NAMALWA (cell line): ENCODE data around the gene PPFIA1.
"Not testable (repeated sequence)": the region's sequence is repeated elsewhere in the genome, so short reads cannot be mapped to it uniquely, and the experiment has no call there.

Experiments used
- DNase-seq: peaks from one replicate; pipeline ENCODE4 v3.0.0-alpha.2; 2015; ENCODE audit warnings: low spot score

The PPFIA1 gene

GRCh38 chr11:70397336-70397982 lies 127.0 kb downstream of the PPFIA1 start:
- DNase-seq, result no peak

DNA sequence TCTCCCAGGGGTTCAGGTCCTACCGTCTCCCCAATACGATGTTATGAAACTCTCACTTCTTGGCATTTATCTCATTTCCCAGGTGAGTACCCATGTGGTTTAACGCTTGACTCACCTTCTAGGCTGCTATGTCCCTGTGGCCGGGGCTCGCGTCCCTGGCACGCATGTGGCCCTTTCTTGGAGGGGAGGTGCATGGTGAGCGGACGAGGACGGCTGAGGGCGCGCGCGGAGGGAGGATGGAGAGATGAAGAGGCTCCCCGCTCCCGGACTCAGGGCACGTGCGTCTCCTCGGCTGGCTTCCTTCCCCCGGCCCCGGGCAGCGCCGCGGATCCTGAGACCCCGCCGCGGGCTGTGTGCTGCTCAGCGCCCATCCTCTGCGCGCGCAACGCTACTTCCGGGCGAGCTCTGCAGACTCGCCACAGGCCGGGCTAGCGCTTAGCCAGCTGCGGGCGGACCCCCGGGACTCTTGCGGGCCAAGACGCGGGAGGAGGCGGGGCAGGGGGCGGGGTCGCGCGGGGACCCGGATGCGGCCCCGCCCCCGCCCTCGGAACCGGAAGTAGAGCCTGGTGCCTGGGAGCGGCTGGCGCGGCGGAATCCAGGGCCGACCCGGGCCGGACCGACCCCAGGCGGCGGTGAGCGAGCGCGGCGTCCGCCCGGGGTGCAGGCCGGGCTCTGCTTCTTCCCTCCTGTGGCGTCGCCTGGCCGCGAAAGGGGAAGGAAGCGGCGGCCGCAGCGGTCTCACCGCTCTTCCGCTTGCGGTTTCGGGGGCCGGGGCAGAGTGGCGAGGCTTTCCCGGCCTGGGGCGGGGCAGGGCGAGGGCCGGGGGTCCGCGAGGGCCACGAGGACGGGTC lies 127.7 kb downstream of the PPFIA1 start, which contains the start of gene CTTN:
Gene CTTN (plus strand): TSS at position 547 of the 851 bp plus-strand sequence. CDS start 8,769 bp downstream, outside the sequence.
- peak; percentile 71 for DNase-seq

DNA sequence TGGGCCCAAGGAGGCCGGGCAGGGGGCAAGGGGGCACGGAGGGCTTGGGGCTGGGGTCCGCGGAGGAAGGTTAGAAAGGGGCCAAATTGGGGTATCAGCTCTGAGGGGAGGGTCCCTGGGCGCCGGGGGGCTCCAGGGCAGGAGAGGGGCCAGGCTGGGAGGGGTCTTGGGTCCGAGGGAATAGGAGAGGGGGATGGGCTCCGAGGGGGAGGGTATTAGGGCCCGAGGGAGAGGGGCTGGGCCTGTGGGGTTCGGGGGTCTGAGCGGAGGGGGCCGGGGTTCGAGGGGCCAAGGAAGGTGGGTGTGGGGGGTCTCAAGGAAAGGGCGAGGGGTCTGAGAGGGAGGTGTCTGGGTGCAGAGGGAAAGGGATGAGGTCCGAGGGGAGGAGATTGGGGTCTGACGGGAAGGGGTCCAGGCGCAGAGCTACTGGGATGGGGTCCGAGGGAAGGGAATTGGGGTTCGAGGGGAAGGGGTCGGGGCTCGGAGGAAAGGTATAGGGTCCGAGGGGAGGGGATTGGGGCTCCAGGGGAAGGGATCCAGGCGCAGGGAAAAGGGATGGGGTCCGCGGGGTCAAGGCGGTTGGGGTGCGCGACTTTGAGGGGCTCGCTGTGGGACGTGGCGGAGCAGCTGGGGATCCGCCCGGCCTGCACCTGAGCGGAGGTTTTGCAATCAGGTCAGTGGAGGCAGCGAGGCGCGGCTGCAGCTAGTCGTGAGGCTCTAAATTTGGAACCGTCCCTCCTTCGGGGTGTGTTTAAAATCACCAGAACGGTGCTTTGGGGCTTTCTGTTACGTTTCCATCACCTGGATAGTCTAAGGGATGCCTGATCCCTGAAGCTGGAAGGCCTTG lies 128.6 kb downstream of the PPFIA1 start:
- DNase-seq, result peak; percentile 49

GRCh38 chr11:70399681-70400112 lies 129.2 kb downstream of the PPFIA1 start:
- DNase-seq, result no peak

DNA sequence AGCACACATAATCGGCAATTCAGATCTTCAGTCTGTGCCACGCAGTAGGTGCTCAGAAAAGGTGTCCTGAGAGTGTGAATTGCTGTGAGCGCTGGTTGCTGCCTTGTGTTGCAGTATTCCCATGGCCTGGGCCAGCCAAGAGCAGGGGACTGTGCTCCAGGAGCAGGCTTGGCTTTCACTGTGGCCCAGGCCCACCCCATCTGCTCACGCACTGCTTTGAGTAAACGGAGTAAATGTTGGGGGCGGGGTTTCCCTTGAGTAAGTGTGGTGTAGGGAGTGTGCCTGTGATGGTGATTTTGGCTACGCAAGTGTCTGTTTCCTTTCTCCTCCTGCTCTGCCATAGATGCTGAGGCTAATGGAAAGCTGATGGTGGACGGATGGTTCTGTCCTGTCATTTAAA lies 130.2 kb downstream of the PPFIA1 start:
- DNase-seq, result no peak

DNA sequence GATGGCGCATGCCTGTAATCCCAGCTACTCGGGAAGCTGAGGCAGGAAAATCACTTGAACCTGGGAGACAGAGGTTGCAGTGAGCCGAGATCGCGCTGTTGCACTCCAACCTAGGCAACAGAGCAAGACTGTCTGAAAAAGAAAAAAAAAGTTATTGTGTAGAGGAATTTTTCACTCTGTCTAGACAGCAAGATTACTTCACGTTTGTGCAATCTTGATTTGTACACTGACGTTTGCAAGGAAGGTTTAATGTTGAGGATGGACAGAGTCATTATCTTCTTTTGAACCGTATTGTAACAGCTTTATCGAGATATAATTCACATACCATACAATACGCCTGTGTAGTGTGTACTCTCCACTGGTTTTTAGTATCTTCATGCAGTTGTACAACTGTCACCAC lies 131.5 kb downstream of the PPFIA1 start:
- DNase-seq, result no peak

DNA sequence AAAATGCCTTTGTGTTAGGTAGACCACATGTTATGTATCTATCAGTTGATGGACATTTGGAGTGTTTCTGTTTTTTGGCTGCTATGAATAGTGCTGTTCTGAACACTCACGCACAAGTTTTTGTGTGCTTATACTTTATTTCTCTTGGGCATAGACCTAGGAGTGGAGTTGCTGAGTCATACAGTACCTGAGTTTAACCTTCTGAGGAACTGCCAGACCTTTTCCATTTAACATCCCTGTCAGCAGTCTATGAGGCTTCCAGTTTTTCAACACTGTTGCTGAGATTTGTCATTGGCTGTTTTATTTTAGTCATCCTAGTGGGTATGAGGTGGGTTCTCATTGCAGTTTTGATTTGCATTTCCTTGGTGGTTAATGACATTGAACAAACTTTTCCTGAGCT lies 132.2 kb downstream of the PPFIA1 start:
- DNase-seq, result no peak

DNA sequence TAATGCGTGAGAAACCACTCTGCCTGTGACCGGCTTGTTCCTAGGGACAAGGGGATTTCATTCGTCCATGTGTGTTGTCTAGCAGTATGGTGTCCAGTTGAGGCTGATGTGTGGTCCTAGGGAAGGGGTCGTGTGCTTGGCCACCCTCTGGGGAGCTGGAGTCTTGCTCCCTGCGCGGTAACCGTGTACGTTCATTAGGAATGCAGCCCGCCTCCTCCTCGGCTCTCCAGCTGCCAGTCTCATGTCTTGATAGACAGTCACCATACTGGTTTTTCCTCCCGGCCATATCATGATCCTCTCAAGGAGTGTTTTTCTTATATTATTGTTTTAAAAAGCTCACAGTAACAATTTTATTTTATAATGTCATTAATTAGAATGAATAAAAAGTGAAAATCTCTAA lies 133.8 kb downstream of the PPFIA1 start:
- DNase-seq, result no peak

- no peak for DNase-seq
These were observed 135.3 kb downstream of the PPFIA1 start for GRCh38 chr11:70405679-70406395.

DNA sequence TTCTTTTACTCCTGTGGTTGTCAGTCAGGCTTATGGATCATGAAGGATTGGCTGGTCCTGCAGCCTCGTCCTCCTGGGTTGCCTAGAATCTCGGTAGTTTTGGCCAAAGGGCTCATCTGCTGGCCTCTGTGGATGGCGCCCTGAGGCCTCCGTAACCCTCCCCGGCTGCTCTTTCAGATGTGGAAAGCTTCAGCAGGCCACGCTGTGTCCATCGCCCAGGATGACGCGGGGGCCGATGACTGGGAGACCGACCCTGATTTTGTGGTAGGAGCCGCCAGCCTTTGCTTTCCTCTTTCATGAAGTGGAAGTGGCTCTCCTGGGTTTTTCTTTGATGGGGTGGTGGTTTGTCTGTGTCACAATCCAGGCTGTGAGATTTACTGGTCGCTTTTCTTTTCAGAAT lies 136.6 kb downstream of the PPFIA1 start:
- DNase-seq, result no peak

- DNase-seq, result no peak
These were observed 137.3 kb downstream of the PPFIA1 start for GRCh38 chr11:70407814-70408213.

- not testable (repeated sequence) for DNase-seq
These were observed 137.8 kb downstream of the PPFIA1 start for GRCh38 chr11:70408326-70408725.

GRCh38 chr11:70409437-70409836 lies 138.9 kb downstream of the PPFIA1 start:
- no peak for DNase-seq

DNA sequence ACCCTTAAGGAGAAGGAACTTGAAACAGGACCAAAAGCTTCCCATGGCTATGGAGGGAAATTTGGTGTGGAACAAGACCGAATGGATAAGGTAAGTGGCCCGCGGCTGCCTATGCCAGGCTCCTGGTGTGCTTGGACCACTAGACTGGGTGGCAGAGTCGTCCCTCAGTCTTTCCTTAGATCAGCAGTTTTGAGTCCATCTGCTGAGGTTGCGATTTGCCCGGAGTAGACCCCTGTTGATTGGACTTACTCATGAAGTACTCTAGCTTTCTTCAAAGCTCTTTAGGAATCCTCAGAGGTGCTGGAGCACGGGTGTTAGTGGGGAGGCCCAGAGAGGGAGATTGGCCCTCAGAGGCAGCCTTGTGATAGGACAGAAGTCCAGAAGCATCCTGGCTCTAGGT lies 139.4 kb downstream of the PPFIA1 start:
- DNase-seq, result no peak

GRCh38 chr11:70410276-70411205 lies 140.1 kb downstream of the PPFIA1 start:
- DNase-seq, result no peak

DNA sequence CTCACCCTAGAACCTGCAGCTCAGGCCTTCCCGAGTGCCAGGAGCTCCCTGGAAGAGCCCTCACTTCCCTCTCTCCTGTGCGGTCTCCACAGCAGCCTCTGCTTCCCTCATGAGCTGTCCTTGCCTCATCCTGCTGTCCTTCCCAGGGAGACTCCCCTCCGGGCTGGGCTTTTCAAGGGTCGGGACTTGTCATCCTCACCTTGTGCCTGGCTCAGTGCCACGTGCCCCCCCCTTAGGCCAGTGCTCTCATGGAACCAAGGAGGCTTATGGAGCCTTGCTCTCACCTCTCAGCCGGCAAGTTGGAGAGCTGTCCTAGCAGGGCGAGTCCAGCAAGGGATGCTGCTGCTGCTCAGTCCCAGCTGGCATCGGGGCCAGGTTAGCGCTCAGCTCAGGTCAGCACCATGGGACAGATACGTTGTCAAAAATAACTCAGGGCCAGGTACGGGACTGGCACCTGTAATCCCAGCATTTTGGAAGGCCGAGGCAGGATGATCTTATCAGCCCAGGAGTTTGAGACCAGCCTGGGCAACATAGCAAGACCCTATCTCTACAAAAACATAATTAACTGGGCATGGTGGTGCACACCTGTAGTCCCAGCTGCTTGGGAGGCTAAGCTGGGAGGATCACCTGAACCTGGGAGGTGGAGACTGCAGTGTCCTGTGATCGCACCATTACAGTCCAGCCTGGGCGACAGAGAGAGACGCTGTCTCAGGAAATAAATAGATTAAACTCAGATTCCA lies 141.4 kb downstream of the PPFIA1 start:
- DNase-seq, result no peak

GRCh38 chr11:70413151-70413550 lies 142.7 kb downstream of the PPFIA1 start:
- no peak for DNase-seq

GRCh38 chr11:70414341-70415100 lies 144.0 kb downstream of the PPFIA1 start:
- no peak for DNase-seq

GRCh38 chr11:70415191-70415590 lies 144.7 kb downstream of the PPFIA1 start:
- DNase-seq, result no peak
